T47D (cell line): ENCODE results near the gene SBF2.

Source experiments
- DNase-seq, 2 experiments: peaks; one replicate each; pipeline versions ENCODE4 v3.0.0 to v3.0.0-alpha.2; 2011 to 2012; ENCODE audit warnings: low read depth in 1 of 2, low spot score in 1 of 2
- JUND ChIP-seq: IDR thresholded peaks from 2 replicates; pipeline ENCODE4 v1.6.1; 2012; ENCODE audit warnings: low read depth
- in situ Hi-C: cut with HindIII; loops from 2 replicates; pipeline ENCODE4 v1.10.0; 2016; ENCODE audit warnings: low sequenced_read_pairs, low pct_unique_long_range_greater_than_20kb

The SBF2 gene

GRCh38 chr11:10323793-10324170 lies 29.8 kb upstream of the SBF2 start:
- in situ Hi-C loops = no loop called here
- TF ChIP-seq JUND = no peak

GRCh38 chr11:10322830-10323792 lies 29.1 kb upstream of the SBF2 start:
- TF ChIP-seq JUND = peak; percentile 21; the same call in 1 of the 2 replicates
- in situ Hi-C loops = no loop called here
- peak; percentile 14 to 80 for DNase-seq

More at GRCh38 chr11:10323793-10324170, 29.8 kb upstream of the SBF2 start:
- DNase-seq = no peak

- in situ Hi-C loops = no loop called here
- DNase-seq = no peak
- TF ChIP-seq JUND = no peak
These were observed 28.4 kb upstream of the SBF2 start for GRCh38 chr11:10322401-10322800.

GRCh38 chr11:10320736-10321465 lies 26.9 kb upstream of the SBF2 start:
- no peak for DNase-seq
- in situ Hi-C loops = no loop called here
- TF ChIP-seq JUND = no peak

- no peak for DNase-seq
- in situ Hi-C loops = no loop called here
- TF ChIP-seq JUND = no peak
These were observed 25.9 kb upstream of the SBF2 start for GRCh38 chr11:10319702-10320558.

- in situ Hi-C loops = no loop called here
- DNase-seq = no peak
- TF ChIP-seq JUND = no peak
These were observed 24.4 kb upstream of the SBF2 start for GRCh38 chr11:10318527-10318802.

GRCh38 chr11:10317776-10318526 lies 23.9 kb upstream of the SBF2 start:
- in situ Hi-C loops = no loop called here
- TF ChIP-seq JUND = no peak
- DNase-seq = no peak

GRCh38 chr11:10317151-10317755 lies 23.2 kb upstream of the SBF2 start:
- in situ Hi-C loops = no loop called here
- DNase-seq = no peak
- TF ChIP-seq JUND = no peak

- TF ChIP-seq JUND = no peak
- in situ Hi-C loops = no loop called here
- no peak for DNase-seq
These were observed 21.1 kb upstream of the SBF2 start for GRCh38 chr11:10315083-10315482.

GRCh38 chr11:10314199-10315072 lies 20.4 kb upstream of the SBF2 start:
- no peak for TF ChIP-seq JUND
- DNase-seq = peak; percentile 43 to 88
- in situ Hi-C loops = no loop called here

GRCh38 chr11:10311802-10312201 lies 17.8 kb upstream of the SBF2 start:
- no peak for DNase-seq
- in situ Hi-C loops = no loop called here
- TF ChIP-seq JUND = no peak
